SU-DHL-6 (cell line): ENCODE data around the gene MMEL1.

Experiments used
- H2AFZ ChIP-seq: fragments of 200-600 bp; sonication (generic); 2 replicates; pipeline ENCODE4 v1.6.1; 2014; ENCODE audit warnings: low read depth, mild to moderate bottlenecking, moderate library complexity, mixed read lengths, antibody characterized with exemption, low read length; ENCODE audit not compliant: severe bottlenecking
- H3F3A ChIP-seq: fragments of 200-600 bp; shearing (Covaris generic); 2 replicates; pipeline ENCODE4 v1.6.0; 2016; ENCODE audit warnings: antibody characterized with exemption, mild to moderate bottlenecking; ENCODE audit not compliant: insufficient read depth
- H3K27ac ChIP-seq: fragments of 200-600 bp; sonication (generic); 2 replicates; pipeline ENCODE4 v1.5.1; 2016; ENCODE audit warnings: low read depth, mild to moderate bottlenecking, low read length, moderate library complexity, mixed read lengths
- H3K27me3 ChIP-seq: fragments of 200-600 bp; sonication (generic), shearing (Covaris generic); 2 replicates; pipeline ENCODE4 v1.6.0; 2014; ENCODE audit warnings: mild to moderate bottlenecking, low read length
- H3K36me3 ChIP-seq: fragments of 200-600 bp; sonication (generic); 2 replicates; pipeline ENCODE4 v1.6.1; 2014; ENCODE audit warnings: mild to moderate bottlenecking, low read length, mixed read lengths
- H3K4me2 ChIP-seq: fragments of 300-600, 200-600 bp; shearing (Covaris generic), sonication (generic); 2 replicates; pipeline ENCODE4 v1.6.0; 2014; ENCODE audit warnings: low read length, low read depth, mild to moderate bottlenecking; ENCODE audit not compliant: poor library complexity, severe bottlenecking
- H3K4me3 ChIP-seq: fragments of 200-600 bp; sonication (generic); 2 replicates; pipeline ENCODE4 v1.5.1; 2014; ENCODE audit warnings: antibody characterized with exemption, low read length, mild to moderate bottlenecking, mixed read lengths; ENCODE audit not compliant: insufficient read depth, poor library complexity, severe bottlenecking
- H3K79me2 ChIP-seq: fragments of 200-600 bp; sonication (generic); 2 replicates; pipeline ENCODE4 v1.6.1; 2014; ENCODE audit warnings: mild to moderate bottlenecking, low read length, moderate library complexity; ENCODE audit not compliant: insufficient read depth
- H3K9ac ChIP-seq: fragments of 200-600 bp; sonication (generic); 2 replicates; pipeline ENCODE4 v1.7.0; 2014; ENCODE audit warnings: mild to moderate bottlenecking, low read length
- H3K9me2 ChIP-seq: fragments of 200-600 bp; sonication (generic); replicated peaks from 2 replicates; pipeline ENCODE4 v1.6.1; 2014; ENCODE audit warnings: low read length; ENCODE audit not compliant: insufficient read depth
- H3K9me3 ChIP-seq: fragments of 200-600 bp; sonication (generic); 2 replicates; pipeline ENCODE4 v1.6.1; 2014; ENCODE audit warnings: low read length, mixed read lengths; ENCODE audit not compliant: insufficient read depth
- H4K20me1 ChIP-seq: fragments of 200-600 bp; sonication (generic); 2 replicates; pipeline ENCODE4 v1.6.1; 2014; ENCODE audit warnings: low read depth, mild to moderate bottlenecking, antibody characterized with exemption, low read length, moderate library complexity, mixed read lengths
- EZH2phosphoT487 ChIP-seq: fragments of 200-600 bp; sonication (generic), shearing (Covaris generic); conservative IDR thresholded peaks from 2 replicates; pipeline ENCODE4 v1.6.1; 2018; ENCODE audit warnings: mild to moderate bottlenecking, antibody characterized with exemption, low read length, moderate library complexity, mixed read lengths
- TF ChIP-seq, protein P1 (sequence below): fragments of 200-600 bp; sonication (generic); IDR thresholded peaks from one replicate; pipeline ENCODE4 v1.5.1; 2017; ENCODE audit warnings: antibody characterized with exemption, mild to moderate bottlenecking, low read length, moderate library complexity; ENCODE audit not compliant: insufficient read depth, poor library complexity, severe bottlenecking

The MMEL1 gene

DNA sequence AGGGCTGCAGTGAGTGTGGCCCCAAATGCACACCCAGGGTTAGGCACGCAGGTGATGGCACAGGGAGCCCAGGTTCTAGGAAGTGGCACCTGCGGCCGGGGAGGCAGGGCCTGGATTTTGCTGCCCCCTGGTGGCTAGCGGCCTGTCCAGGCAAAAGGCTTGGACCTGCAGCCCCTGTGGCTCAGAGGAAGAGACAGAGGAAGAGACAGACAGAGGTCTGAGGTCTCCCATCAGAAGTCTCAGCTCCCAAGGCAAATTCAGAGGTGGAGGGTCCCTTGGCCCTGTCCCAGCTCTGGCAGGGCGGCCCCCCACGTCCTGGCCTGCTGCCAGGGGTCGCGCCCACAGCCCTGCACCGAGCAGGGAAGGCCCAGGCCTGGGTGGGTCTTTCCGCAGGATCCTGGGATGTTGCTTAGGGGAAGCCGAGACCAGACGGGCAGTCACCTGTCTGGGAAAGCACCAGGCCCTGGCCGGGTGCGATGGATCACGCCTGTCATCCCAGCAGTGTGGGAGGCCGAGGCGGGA lies 84.7 kb downstream of the MMEL1 start:
- Histone ChIP-seq H3K4me2 (peak overlapping the region; percentile 57), H2AFZ (no peak overlapping the region), H3K27ac (peak overlapping the region; percentile 72), H4K20me1 (no peaks in the 10 kb centered on the region), H3K9me3 (no peaks in the 10 kb centered on the region), H3K79me2 (no peaks in the 10 kb centered on the region), H3K27me3 (no peaks in the 10 kb centered on the region), H3K36me3 (no peaks in the 10 kb centered on the region), H3K4me3 (no peak overlapping the region), H3F3A (no peaks in the 10 kb centered on the region), H3K9me2 (no peaks in the 10 kb centered on the region), H3K9ac (peak overlapping the region; percentile 48)
- TF ChIP-seq EZH2phosphoT487 = no peak
- TF ChIP-seq, protein P1, sequence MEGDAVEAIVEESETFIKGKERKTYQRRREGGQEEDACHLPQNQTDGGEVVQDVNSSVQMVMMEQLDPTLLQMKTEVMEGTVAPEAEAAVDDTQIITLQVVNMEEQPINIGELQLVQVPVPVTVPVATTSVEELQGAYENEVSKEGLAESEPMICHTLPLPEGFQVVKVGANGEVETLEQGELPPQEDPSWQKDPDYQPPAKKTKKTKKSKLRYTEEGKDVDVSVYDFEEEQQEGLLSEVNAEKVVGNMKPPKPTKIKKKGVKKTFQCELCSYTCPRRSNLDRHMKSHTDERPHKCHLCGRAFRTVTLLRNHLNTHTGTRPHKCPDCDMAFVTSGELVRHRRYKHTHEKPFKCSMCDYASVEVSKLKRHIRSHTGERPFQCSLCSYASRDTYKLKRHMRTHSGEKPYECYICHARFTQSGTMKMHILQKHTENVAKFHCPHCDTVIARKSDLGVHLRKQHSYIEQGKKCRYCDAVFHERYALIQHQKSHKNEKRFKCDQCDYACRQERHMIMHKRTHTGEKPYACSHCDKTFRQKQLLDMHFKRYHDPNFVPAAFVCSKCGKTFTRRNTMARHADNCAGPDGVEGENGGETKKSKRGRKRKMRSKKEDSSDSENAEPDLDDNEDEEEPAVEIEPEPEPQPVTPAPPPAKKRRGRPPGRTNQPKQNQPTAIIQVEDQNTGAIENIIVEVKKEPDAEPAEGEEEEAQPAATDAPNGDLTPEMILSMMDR = peak; percentile 58

- Histone ChIP-seq H3K9me2 (no peaks in the 10 kb centered on the region), H3K9me3 (no peaks in the 10 kb centered on the region), H3F3A (no peaks in the 10 kb centered on the region), H3K27me3 (no peaks in the 10 kb centered on the region), H3K4me2 (peak overlapping the region; percentile 57), H2AFZ (no peak overlapping the region), H3K4me3 (no peak overlapping the region), H3K36me3 (no peaks in the 10 kb centered on the region), H3K9ac (peak overlapping the region; percentile 50; the same call in 1 of the 2 replicates), H4K20me1 (no peaks in the 10 kb centered on the region), H3K79me2 (no peaks in the 10 kb centered on the region), H3K27ac (peak overlapping the region; percentile 56)
- no peak for TF ChIP-seq EZH2phosphoT487
- TF ChIP-seq, protein P1 = no peak
These were observed 85.4 kb downstream of the MMEL1 start for GRCh38 chr1:2547210-2548067.

DNA sequence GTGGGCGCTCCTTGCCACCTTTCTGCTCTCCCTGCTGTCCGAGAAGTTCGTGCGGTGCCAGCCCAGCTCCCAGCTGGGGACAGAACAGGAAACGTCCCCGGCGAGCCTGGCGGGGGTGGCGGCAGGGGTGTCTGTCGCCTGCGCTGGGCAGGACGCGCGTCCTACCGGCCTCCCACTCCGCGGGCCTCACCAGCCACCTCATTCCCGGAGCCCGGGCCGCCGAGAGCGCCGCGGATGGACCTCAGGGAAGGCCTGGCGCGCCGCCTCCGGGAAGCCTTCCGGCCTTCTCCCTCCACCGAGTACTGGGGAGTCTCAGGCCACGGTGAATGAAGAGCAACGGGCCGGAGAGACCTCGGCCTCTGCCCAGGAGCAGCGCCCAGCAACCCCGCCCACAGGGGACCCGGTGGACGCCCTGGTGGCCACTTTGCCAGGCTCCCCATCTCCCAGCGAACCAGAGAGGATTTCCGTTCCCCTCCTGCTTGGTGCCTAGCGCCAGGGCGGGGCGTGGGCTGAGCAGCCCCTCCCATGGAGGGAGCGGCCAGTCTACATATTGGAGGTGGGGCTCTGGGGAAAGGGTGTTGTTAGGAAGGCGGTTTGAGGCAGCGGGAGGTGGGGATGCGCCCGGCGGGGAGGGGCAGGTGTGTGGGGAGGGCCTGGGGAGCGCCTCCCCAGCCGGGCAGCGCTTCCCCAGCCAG lies 86.2 kb downstream of the MMEL1 start:
- Histone ChIP-seq H3K9me3 (no peaks in the 10 kb centered on the region), H3K9me2 (no peaks in the 10 kb centered on the region), H3K36me3 (no peaks in the 10 kb centered on the region), H3F3A (no peaks in the 10 kb centered on the region), H3K9ac (peak overlapping the region; percentile 50), H3K27me3 (no peaks in the 10 kb centered on the region), H3K27ac (peak overlapping the region; percentile 56; the same call in 1 of the 2 replicates), H3K79me2 (no peaks in the 10 kb centered on the region), H3K4me3 (peak overlapping the region; percentile 43), H2AFZ (no peak overlapping the region), H3K4me2 (peak overlapping the region; percentile 57), H4K20me1 (no peaks in the 10 kb centered on the region)
- no peak for TF ChIP-seq EZH2phosphoT487
- TF ChIP-seq, protein P1 = no peak
